Activated CD8-positive, alpha-beta T cell treated with anti-CD3 and anti-CD28 coated beads for 36 hours (primary cell): ENCODE data around the gene ITGA3. TPM values are rescaled to one million over a fixed set of nuclear protein-coding genes. Genes with fewer than 3 reads are reported as not detected.

ENCODE experiments used
- ATAC-seq: fragments of 200-7000 bp; cut with Tn5 transposase; one replicate; pipeline ENCODE4 v1.10.0; 2021; ENCODE audit warnings: mild to moderate bottlenecking, moderate library complexity
- CTCF ChIA-PET: fragments of 350-600 bp; sonication (Branson Sonifier 250); formaldehyde crosslinking; loops from one replicate; lab custom pipeline; 2021; ENCODE audit warnings: antibody characterized with exemption; lab: Charles Lee
- POLR2A ChIA-PET: fragments of 350-600 bp; sonication (Branson Sonifier 250); formaldehyde crosslinking; loops from one replicate; lab custom pipeline; 2021; ENCODE audit warnings: antibody characterized with exemption; lab: Charles Lee
- DNase-seq: peaks from one replicate; pipeline ENCODE4 v3.0.0-alpha.2; 2020
- H3K27ac Mint-ChIP-seq: one replicate; pipeline ENCODE4 v1.8.0; 2021; ENCODE audit warnings: mild to moderate bottlenecking, mixed read lengths
- H3K27me3 Mint-ChIP-seq: one replicate; pipeline ENCODE4 v1.8.0; 2021; ENCODE audit warnings: mixed read lengths
- H3K36me3 Mint-ChIP-seq: one replicate; pipeline ENCODE4 v1.8.0; 2021; ENCODE audit warnings: low read depth, mixed read lengths
- H3K4me1 Mint-ChIP-seq: one replicate; pipeline ENCODE4 v1.8.0; 2021; ENCODE audit warnings: low read depth, mixed read lengths
- H3K4me3 Mint-ChIP-seq: one replicate; pipeline ENCODE4 v1.8.0; 2021; ENCODE audit warnings: mild to moderate bottlenecking, moderate library complexity, mixed read lengths
- H3K9me3 Mint-ChIP-seq: one replicate; pipeline ENCODE4 v1.8.0; 2021; ENCODE audit warnings: mixed read lengths
- intact Hi-C: fragments of 100-400 bp; cut with micrococcal nuclease; formaldehyde crosslinking; loops from one replicate; pipeline ENCODE4 v1.10.0; 2022
- total RNA-seq, 2 experiments: library from RNA; stranded (reverse); gene quantifications; one replicate each; pipeline ENCODE4 v1.2.3, GENCODE V29; 2021
- TF ChIP-seq, protein P1 (sequence below): fragments of 200-600 bp; IDR thresholded peaks from one replicate; pipeline ENCODE4 v1.8.0; 2022; ENCODE audit warnings: antibody characterized with exemption, mild to moderate bottlenecking

Gene ITGA3
- total RNA-seq, 2 experiments from 2014 or later: 4.2 to 7.2 TPM

GRCh38 chr17:50106393-50107131, 50.7 kb downstream of the ITGA3 start:
- ChIA-PET POLR2A (no interaction called here), CTCF (interaction anchor here (1.1 to 4.8 kb wide), 2 partner anchors 12 to 13 kb away, joined by 3 to 23 read pairs; no protein-coding TSS in a partner anchor)
- H3K4me1 Mint-ChIP-seq: no peaks in the 10 kb centered on the region
- H3K27ac Mint-ChIP-seq: no peak overlapping the region
- intact Hi-C loops: no loop called here
- no peak overlapping the region for H3K4me3 Mint-ChIP-seq
- DNase-seq (no peak), ATAC-seq (no peak)
- TF ChIP-seq, protein P1, sequence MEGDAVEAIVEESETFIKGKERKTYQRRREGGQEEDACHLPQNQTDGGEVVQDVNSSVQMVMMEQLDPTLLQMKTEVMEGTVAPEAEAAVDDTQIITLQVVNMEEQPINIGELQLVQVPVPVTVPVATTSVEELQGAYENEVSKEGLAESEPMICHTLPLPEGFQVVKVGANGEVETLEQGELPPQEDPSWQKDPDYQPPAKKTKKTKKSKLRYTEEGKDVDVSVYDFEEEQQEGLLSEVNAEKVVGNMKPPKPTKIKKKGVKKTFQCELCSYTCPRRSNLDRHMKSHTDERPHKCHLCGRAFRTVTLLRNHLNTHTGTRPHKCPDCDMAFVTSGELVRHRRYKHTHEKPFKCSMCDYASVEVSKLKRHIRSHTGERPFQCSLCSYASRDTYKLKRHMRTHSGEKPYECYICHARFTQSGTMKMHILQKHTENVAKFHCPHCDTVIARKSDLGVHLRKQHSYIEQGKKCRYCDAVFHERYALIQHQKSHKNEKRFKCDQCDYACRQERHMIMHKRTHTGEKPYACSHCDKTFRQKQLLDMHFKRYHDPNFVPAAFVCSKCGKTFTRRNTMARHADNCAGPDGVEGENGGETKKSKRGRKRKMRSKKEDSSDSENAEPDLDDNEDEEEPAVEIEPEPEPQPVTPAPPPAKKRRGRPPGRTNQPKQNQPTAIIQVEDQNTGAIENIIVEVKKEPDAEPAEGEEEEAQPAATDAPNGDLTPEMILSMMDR: no peak
- no peaks in the 10 kb centered on the region for H3K27me3 Mint-ChIP-seq
- H3K36me3 Mint-ChIP-seq: no peaks in the 10 kb centered on the region
- no peaks in the 10 kb centered on the region for H3K9me3 Mint-ChIP-seq

DNA sequence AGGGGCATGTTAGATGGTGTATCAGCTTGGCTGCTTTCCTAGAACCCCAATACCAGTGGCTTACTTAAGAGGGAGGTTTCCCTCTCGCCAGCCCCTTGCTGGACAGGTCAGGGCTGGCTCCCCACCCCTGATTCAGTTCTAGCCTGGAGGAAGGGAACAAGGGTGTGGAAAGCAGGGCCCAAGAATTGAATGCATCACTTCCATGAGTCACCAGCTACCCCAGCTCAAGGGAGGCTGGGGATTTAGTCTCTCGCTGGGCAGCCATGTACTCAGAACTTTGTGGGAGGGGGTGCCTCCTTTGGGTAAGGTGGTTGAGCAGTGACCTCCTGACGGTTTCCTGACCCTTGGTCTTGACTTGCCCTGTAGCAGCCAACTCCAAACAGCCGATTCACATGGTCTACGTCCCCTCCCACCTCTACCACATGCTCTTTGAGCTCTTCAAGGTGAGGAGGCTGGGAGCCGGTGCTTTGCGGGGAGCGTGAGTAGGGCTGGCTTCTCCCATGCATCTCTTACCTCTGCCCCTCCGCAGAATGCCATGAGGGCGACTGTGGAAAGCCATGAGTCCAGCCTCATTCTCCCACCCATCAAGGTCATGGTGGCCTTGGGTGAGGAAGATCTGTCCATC, 52.0 kb downstream of the ITGA3 start:
- no peak overlapping the region for H3K27ac Mint-ChIP-seq
- CTCF ChIA-PET: interaction anchor here (1.1 to 4.8 kb wide), 3 partner anchors 9 to 110 kb away, joined by 3 to 23 read pairs (median 4); no protein-coding TSS in a partner anchor

GRCh38 chr17:50108556-50108955, 52.6 kb downstream of the ITGA3 start:
- H3K4me3 Mint-ChIP-seq: no peak overlapping the region
- CTCF ChIA-PET: interaction anchor here (1.0 to 4.8 kb wide), 5 partner anchors 14 to 110 kb away, joined by 3 to 23 read pairs (median 4); no protein-coding TSS in a partner anchor
- POLR2A ChIA-PET: no interaction called here
- intact Hi-C loops: no loop called here
- no peaks in the 10 kb centered on the region for H3K36me3 Mint-ChIP-seq
- peak overlapping the region; percentile 45 for H3K27ac Mint-ChIP-seq
- TF ChIP-seq, protein P1: no peak
- no peaks in the 10 kb centered on the region for H3K27me3 Mint-ChIP-seq
- ATAC-seq (no peak), DNase-seq (no peak)
- no peaks in the 10 kb centered on the region for H3K9me3 Mint-ChIP-seq
- H3K4me1 Mint-ChIP-seq: no peaks in the 10 kb centered on the region

More for the DNA sequence above, 52.0 kb downstream of the ITGA3 start:
- intact Hi-C loops: no loop called here
- H3K36me3 Mint-ChIP-seq: no peaks in the 10 kb centered on the region
- TF ChIP-seq, protein P1: no peak
- no peak overlapping the region for H3K4me3 Mint-ChIP-seq
- H3K27me3 Mint-ChIP-seq: no peaks in the 10 kb centered on the region
- ATAC-seq (no peak), DNase-seq (no peak)
- POLR2A ChIA-PET: no interaction called here
- no peaks in the 10 kb centered on the region for H3K4me1 Mint-ChIP-seq
- H3K9me3 Mint-ChIP-seq: no peaks in the 10 kb centered on the region

DNA sequence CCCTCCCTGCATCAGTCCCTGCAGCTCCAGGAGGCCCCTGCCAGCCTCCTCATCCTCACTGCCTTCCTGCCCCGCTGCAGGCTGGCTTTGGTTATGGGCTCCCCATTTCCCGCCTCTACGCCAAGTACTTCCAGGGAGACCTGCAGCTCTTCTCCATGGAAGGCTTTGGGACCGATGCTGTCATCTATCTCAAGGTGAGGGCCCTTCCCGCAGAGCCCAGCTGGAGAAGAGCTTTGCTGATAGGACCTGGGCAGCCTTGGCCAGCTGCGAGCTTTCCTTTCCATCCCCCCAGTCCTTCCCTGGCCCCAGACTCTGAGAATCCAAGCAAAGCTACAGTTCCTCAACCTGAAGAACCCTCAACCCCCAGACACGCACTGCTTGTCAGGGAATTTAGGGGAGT, 53.3 kb downstream of the ITGA3 start:
- Mint-ChIP-seq H3K4me1 (no peaks in the 10 kb centered on the region), H3K9me3 (no peaks in the 10 kb centered on the region), H3K27me3 (no peaks in the 10 kb centered on the region), H3K36me3 (no peaks in the 10 kb centered on the region), H3K4me3 (no peak overlapping the region), H3K27ac (no peak overlapping the region)
- no peak for DNase-seq
- intact Hi-C loops: no loop called here
- TF ChIP-seq, protein P1: no peak
- ATAC-seq: no peak
- CTCF ChIA-PET: interaction anchor here (1.0 to 4.8 kb wide), 5 partner anchors 14 to 111 kb away, joined by 3 to 23 read pairs (median 4); no protein-coding TSS in a partner anchor
- POLR2A ChIA-PET: no interaction called here
